ENCODE data around the gene NOP14. TPM values are rescaled to one million over a fixed set of nuclear protein-coding genes. Genes with fewer than 3 reads are reported as not detected.

The NOP14 gene
- polyA plus RNA-seq, 1 of the 3 experiments (the other 2 are of a cell fraction) = 9.8 TPM

DNA sequence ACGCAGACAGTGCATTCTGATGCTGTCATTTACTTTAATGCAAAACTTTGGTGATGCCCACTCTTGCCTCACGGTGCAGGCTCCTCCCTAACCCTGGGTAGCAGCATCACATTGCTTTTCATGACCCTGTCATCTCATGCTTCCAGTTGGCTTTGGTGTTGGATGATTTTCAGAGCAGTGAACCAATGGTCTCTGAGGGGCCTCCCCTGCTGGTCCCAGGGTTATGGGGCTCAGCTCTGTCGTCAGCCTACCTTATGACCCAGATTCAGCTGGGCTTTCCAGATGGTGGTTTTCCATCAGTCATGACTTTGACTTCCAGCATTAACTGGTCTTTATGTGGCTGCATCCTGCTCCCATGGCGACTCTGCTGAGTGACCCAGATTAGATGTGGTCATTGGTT is 56.0 kb downstream of the NOP14 start:
- POLR2A ChIA-PET = no interaction called here
- Histone ChIP-seq H3K4me2 (no peak overlapping the region), H3K9me3 (no peaks in the 10 kb centered on the region), H4K20me1 (ENCODE audit: insufficient read depth) (no peaks in the 10 kb centered on the region), H2AFZ (ENCODE audit: low read depth) (no peak overlapping the region), H3K4me1 (ENCODE audit: control insufficient read depth in 1 of 2, insufficient read depth in 2 of 2, low read depth in 1 of 2, low read length in 1 of 2) (peaks cover 0 to 7% of the 10 kb centered on the region in 2 experiments; a peak in 2 of 4 replicates), H3K36me3 (replicated peaks in 1 of 2; ENCODE audit: control insufficient read depth in 1 of 2, insufficient read depth in 2 of 2, low read length in 1 of 2) (peaks cover 56 to 84% of the 10 kb centered on the region in 2 experiments), H3F3A (replicated peaks; ENCODE audit: insufficient read depth) (no peaks in the 10 kb centered on the region), H3K4me3 (ENCODE audit: low read depth in 2 of 2, low read length in 1 of 2) (no peak overlapping the region), H3K9me2 (no peaks in the 10 kb centered on the region), H3K9ac (no peak overlapping the region), H3K27ac (ENCODE audit: low read depth in 2 of 2, low read length in 1 of 2) (no peak overlapping the region), H3K27me3 (ENCODE audit: insufficient read depth) (no peaks in the 10 kb centered on the region), H3K79me2 (ENCODE audit: insufficient read depth) (no peaks in the 10 kb centered on the region)
- CTCF ChIA-PET = interaction anchor here (1.1 kb wide), 1 partner anchor 43 kb away, joined by 7 read pairs; no protein-coding TSS in a partner anchor
- no peak for DNase-seq
- TF ChIP-seq POLR2AphosphoS5 (IDR thresholded peaks at IDR 0.05; ENCODE audit: low read depth, low read length) (no peak), EZH2phosphoT487 (IDR thresholded peaks at IDR 0.05; ENCODE audit: borderline replicate concordance, low read depth) (no peak), GATA2 (CRISPR knock-in tag; IDR thresholded peaks at IDR 0.05) (no peak), TAF1 (IDR thresholded peaks at IDR 0.05; ENCODE audit: borderline replicate concordance, low read depth, low read length) (no peak), FOSL2 (IDR thresholded peaks at IDR 0.05; ENCODE audit: borderline replicate concordance, low read depth) (no peak)
- WGBS (ENCODE audit: low lambda C conversion rate) = 67% methylated on average over 3 of the region's 4 CpGs

GRCh38 chr4:2906218-2906617 is 57.0 kb downstream of the NOP14 start:
- WGBS (ENCODE audit: low lambda C conversion rate) = 90% methylated on average over 8 of the region's 8 CpGs

More at GRCh38 chr4:2906218-2906617, 57.0 kb downstream of the NOP14 start:
- H3K36me3 ChIP-seq (replicated peaks in 1 of 2; ENCODE audit: control insufficient read depth in 1 of 2, insufficient read depth in 2 of 2, low read length in 1 of 2) = peaks cover 55 to 88% of the 10 kb centered on the region in 2 experiments
- H4K20me1 ChIP-seq (ENCODE audit: insufficient read depth) = no peaks in the 10 kb centered on the region
- H3K9me3 ChIP-seq = no peaks in the 10 kb centered on the region
- DNase-seq = no peak
- CTCF ChIA-PET = no interaction called here
- no peak overlapping the region for H3K4me3 ChIP-seq (ENCODE audit: low read depth in 2 of 2, low read length in 1 of 2)
- H3K79me2 ChIP-seq (ENCODE audit: insufficient read depth) = no peaks in the 10 kb centered on the region
- no peak overlapping the region for H3K27ac ChIP-seq (ENCODE audit: low read depth in 2 of 2, low read length in 1 of 2)
- peaks cover 0 to 7% of the 10 kb centered on the region in 2 experiments; a peak in 2 of 4 replicates for H3K4me1 ChIP-seq (ENCODE audit: control insufficient read depth in 1 of 2, insufficient read depth in 2 of 2, low read depth in 1 of 2, low read length in 1 of 2)
- H3K4me2 ChIP-seq = no peak overlapping the region
- POLR2A ChIA-PET = no interaction called here
- TF ChIP-seq GABPA (IDR thresholded peaks at IDR 0.05; ENCODE audit: low read depth) = no peak
- TF ChIP-seq YY1 (IDR thresholded peaks at IDR 0.05; ENCODE audit: low read depth) = no peak
- TF ChIP-seq POLR2AphosphoS5 (IDR thresholded peaks at IDR 0.05; ENCODE audit: low read depth, low read length) = no peak
- TF ChIP-seq CHD2 (IDR thresholded peaks at IDR 0.05; ENCODE audit: low read length, partially characterized antibody) = no peak
- no peak for TF ChIP-seq CTCF (IDR thresholded peaks at IDR 0.05)
- no peak for TF ChIP-seq GATA2 (CRISPR knock-in tag; IDR thresholded peaks at IDR 0.05)
- no peak for TF ChIP-seq EP300 (IDR thresholded peaks at IDR 0.05; ENCODE audit: borderline replicate concordance in 1 of 2, low read depth in 1 of 2, low read length in 1 of 2)
- TF ChIP-seq SMC3 (IDR thresholded peaks at IDR 0.05; ENCODE audit: low read depth, low read length) = no peak
- TF ChIP-seq NRF1 (IDR thresholded peaks at IDR 0.05; ENCODE audit: low read depth, low read length) = no peak
- TF ChIP-seq, protein P1, sequence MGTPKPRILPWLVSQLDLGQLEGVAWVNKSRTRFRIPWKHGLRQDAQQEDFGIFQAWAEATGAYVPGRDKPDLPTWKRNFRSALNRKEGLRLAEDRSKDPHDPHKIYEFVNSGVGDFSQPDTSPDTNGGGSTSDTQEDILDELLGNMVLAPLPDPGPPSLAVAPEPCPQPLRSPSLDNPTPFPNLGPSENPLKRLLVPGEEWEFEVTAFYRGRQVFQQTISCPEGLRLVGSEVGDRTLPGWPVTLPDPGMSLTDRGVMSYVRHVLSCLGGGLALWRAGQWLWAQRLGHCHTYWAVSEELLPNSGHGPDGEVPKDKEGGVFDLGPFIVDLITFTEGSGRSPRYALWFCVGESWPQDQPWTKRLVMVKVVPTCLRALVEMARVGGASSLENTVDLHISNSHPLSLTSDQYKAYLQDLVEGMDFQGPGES (IDR thresholded peaks at IDR 0.05; ENCODE audit: low read depth, low read length) = no peak
- TF ChIP-seq TCF12 (IDR thresholded peaks at IDR 0.05) = no peak
- TF ChIP-seq FOSL2 (IDR thresholded peaks at IDR 0.05; ENCODE audit: borderline replicate concordance, low read depth) = no peak
- H3F3A ChIP-seq (replicated peaks; ENCODE audit: insufficient read depth) = no peaks in the 10 kb centered on the region
- H2AFZ ChIP-seq (ENCODE audit: low read depth) = no peak overlapping the region
- H3K9ac ChIP-seq = no peak overlapping the region
- no peaks in the 10 kb centered on the region for H3K27me3 ChIP-seq (ENCODE audit: insufficient read depth)
- H3K9me2 ChIP-seq = no peaks in the 10 kb centered on the region

Measured in SK-N-SH (cell line).